Muscle of back (tissue), 11 donors: ENCODE data around the gene CBX4. TPM values are rescaled to one million over a fixed set of nuclear protein-coding genes. Genes with fewer than 3 reads are reported as not detected.
"Not testable (repeated sequence)": the region's sequence is repeated elsewhere in the genome, so short reads cannot be mapped to it uniquely, and the experiment has no call there.

Experiments used
- DNase-seq, 3 donors: peaks; one replicate each; pipeline versions ENCODE4 v3.0.0 to v3.0.0-alpha.2; 2013
- polyA plus RNA-seq, 10 donors: library from polyadenylated mRNA; unstranded; fragments of 120-200 nt; gene quantifications; one replicate each; pipeline ENCODE4 v1.2.1, GENCODE V29; 2013; ENCODE audit not compliant: insufficient read length in 10 of 10

The CBX4 gene
- polyA plus RNA-seq, 10 donors: 5.7 to 11.7 (median 8.3) TPM

DNA sequence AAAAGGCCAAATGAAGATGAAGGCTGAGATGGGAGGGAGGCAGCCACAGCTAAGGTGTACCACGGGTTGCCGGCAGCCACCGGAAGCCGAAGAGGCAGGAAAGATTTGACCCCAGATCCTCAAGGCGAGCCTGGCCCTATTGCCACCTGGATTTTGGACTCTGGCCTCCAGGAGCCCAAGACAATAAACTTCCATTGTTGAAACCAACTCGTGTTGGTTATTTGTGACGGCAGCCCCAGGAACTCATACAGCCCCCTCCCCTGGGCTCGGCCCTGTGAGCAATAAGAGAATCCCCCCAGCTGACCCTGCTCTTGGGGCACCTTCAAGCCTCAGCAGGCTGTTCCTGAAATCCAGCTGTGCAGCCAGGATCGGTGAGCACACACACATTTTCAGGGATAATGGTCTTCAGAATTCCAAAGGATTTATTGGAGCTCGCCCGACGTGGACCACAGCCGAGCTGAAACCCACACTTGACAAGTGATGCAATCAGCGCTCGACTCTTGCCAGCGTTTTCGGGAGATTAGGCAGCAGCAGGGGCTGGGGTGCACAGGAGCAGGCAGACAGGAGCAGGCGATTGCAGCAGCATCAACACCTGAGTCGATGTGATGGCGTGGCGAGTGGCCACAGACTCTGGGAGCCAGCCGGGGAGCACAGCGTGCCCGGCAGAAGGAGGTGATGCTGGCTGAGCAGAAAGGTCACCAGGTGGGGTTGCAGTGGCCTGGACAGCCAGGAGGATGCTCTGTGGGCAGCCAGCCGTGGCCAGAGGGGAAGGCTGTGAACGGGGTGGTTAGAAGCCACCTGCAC lies 22.4 kb upstream of the CBX4 start:
- DNase-seq: no peak

- DNase-seq: no peak
Observed at GRCh38 chr17:79859676-79860615, 20.7 kb upstream of the CBX4 start.

DNA sequence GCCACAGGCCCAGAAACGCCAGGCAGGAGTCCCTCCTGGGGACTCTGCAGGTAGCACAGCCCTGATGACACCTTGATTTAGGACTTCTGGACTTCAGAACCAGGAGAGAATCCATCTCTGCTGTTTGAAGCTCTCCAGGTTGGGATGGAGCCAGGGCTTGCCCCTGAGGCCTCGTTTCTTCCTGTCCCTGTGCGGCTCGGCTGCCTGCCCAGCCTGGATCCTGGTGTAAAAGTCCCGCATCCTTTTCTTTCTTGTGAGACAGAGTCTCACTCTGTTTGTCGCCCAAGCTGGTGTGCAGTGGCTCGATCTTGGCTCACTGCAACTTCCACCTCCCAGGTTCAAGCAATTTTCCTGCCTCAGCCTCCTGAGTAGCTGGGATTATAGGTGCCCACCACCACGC lies 17.9 kb upstream of the CBX4 start:
- DNase-seq: no peak

GRCh38 chr17:79855331-79856124 lies 16.3 kb upstream of the CBX4 start:
- no peak for DNase-seq

- no peak for DNase-seq
Observed at GRCh38 chr17:79854080-79855060, 15.1 kb upstream of the CBX4 start.

GRCh38 chr17:79853168-79853567 lies 13.9 kb upstream of the CBX4 start:
- DNase-seq: not testable (repeated sequence)

DNA sequence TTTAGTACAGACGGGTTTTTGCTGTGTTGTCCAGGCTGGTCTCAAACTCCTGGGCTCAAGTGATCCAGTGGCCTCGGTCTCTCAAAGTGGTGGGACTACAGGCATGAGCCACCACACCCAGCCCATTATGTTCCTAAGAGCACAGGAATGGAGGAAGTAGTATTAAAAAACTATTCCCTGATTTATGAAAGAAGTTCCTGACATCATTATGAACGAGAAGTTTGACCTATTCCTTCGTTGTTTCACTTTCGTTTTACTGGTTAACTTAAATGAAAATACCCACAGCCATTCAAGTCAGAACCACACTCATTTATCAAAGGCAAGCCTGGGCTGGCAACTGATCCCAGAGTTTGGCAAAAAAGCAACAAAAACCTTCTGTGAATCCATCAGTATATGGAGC lies 13.5 kb upstream of the CBX4 start:
- DNase-seq: no peak

GRCh38 chr17:79851461-79851817 lies 12.2 kb upstream of the CBX4 start:
- DNase-seq: no peak

DNA sequence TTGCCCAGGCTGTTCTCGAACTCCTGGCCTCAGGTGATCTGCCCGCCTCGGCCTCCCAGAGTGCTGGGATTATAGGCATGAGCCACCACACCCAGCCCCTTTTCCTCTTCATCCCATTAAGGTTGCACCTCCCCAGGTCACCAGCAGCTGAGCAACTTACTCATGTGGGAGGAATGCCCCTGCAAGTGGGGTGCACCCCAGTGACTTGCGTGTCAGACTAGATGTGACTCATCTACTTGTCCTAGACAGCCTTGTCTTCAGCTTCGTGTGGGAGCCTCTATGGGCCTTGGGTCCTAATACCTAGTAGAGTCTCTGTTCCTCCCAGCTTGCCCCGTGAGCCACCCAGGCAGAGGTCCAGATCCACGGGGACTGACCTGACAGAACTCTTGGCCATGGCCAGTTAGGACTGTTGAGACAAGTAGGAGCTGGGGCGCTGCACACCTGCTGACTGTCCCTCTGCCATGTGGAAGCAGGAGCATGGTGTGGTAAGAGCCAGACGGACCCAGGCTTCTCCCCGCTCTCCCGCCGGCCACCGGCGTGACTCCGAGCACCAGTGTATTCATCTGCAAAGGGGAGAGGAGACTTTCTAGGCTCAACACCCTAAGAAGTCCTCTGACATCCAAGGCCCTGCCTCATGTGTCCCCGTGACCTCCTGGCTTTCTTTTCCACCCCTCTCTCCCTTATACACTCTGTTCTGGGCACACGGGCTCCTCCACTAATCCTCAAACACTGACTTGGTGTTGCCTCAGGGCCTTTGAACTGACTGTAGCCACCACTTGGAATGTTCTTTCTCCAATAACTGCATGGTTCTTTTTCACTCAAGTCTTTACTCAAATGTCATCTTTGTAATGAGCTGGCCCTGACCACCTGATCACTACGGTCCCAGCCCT lies 11.6 kb upstream of the CBX4 start:
- DNase-seq: peak in 1 of 3 donors; percentile 54

DNA sequence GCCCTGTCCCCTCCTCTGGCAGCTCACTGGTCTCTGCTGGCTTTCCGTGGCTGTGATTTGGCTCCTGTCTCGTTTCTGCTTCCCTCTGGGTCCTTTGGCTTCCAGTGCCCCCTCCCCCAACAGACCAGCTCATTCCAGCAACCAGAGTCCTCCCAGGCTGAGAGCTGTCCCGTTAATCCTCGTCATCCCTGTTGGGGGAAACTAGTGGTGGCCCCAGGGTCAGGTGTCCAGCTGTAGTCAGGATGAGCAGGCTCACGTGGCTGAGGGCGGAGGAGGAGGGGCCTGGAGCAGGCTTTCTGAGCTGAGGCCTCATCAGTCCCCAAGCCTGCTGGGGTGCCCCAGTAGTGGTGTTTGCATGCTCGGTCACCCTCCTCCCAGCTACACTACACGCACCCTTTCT lies 10.7 kb upstream of the CBX4 start:
- no peak for DNase-seq

GRCh38 chr17:79848370-79848766 lies 9.1 kb upstream of the CBX4 start:
- no peak for DNase-seq

- DNase-seq: no peak
Observed at GRCh38 chr17:79847698-79848369, 8.6 kb upstream of the CBX4 start.

DNA sequence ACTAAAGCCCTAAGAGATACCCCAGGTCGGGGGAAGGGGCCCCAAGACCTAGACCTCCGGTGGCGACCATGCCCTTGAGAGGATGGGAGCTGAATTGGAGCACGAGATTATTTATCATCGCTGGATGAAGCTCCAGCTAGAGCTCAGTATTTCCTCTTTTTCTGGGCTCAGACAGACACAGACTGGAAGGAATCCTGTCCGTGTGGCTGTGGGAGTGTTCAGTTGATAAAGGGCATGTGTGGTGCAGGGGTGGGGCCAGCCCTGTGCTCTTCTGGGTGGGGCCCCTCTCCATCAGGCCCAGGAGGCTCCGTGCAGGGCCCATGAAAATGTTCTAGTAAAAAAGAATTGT lies 6.3 kb upstream of the CBX4 start:
- DNase-seq: peak in 1 of 3 donors; percentile 65

GRCh38 chr17:79844869-79845600 lies 5.8 kb upstream of the CBX4 start:
- DNase-seq: peak in 1 of 3 donors; percentile 59

- DNase-seq: peak; percentile 61 to 93 (median 86)
Observed at GRCh38 chr17:79843816-79844800, 4.9 kb upstream of the CBX4 start.

GRCh38 chr17:79843474-79843815 lies 4.2 kb upstream of the CBX4 start:
- no peak for DNase-seq
